ENCODE results near the gene HMGN4.

- TF ChIP-seq CTCF (IDR thresholded peaks at IDR 0.05) (no peak), POLR2A (IDR thresholded peaks at IDR 0.05) (no peak)
Measured at GRCh38 chr6:26575494-26575939, 37.4 kb downstream of the HMGN4 start.
